Measurements from ENCODE around the gene CSRNP3. TPM values are rescaled to one million over a fixed set of nuclear protein-coding genes. Genes with fewer than 3 reads are reported as not detected.
"Not testable (repeated sequence)": the region's sequence is repeated elsewhere in the genome, so short reads cannot be mapped to it uniquely, and the experiment has no call there.

Gene CSRNP3
- total and polyA plus RNA-seq, 9 donors: 5.9 to 15.6 (median 12.4) TPM

- Histone ChIP-seq H3K4me1 (ENCODE audit: control insufficient read depth, insufficient read depth, low read length) (no peaks in the 10 kb centered on the region), H3K27ac (ENCODE audit: low read length) (no peak overlapping the region), H3K9me3 (replicated peaks; ENCODE audit: control insufficient read depth, low read depth, low read length) (no peaks in the 10 kb centered on the region), H3K4me3 (ENCODE audit: low read length) (no peak overlapping the region), H3K27me3 (ENCODE audit: control insufficient read depth, insufficient read depth, low read length) (no peaks in the 10 kb centered on the region), H3K36me3 (ENCODE audit: control insufficient read depth, insufficient read depth, low read length) (no peaks in the 10 kb centered on the region)
- WGBS (ENCODE audit: insufficient coverage): 63% methylated on average over 2 of the region's 3 CpGs
- DNase-seq: no peak
Measured at GRCh38 chr2:165582409-165582808, 112.9 kb downstream of the CSRNP3 start.

GRCh38 chr2:165582863-165583506 lies 113.5 kb downstream of the CSRNP3 start:
- DNase-seq: peak; percentile 25
- no CpG with 5 or more reads among the region's 1 CpG for WGBS (ENCODE audit: insufficient coverage)
- Histone ChIP-seq H3K36me3 (ENCODE audit: control insufficient read depth, insufficient read depth, low read length) (no peaks in the 10 kb centered on the region), H3K27me3 (ENCODE audit: control insufficient read depth, insufficient read depth, low read length) (no peaks in the 10 kb centered on the region), H3K9me3 (replicated peaks; ENCODE audit: control insufficient read depth, low read depth, low read length) (no peaks in the 10 kb centered on the region), H3K27ac (ENCODE audit: low read length) (no peak overlapping the region), H3K4me3 (ENCODE audit: low read length) (no peak overlapping the region), H3K4me1 (ENCODE audit: control insufficient read depth, insufficient read depth, low read length) (no peaks in the 10 kb centered on the region)

- Histone ChIP-seq H3K4me3 (ENCODE audit: low read length) (no peak overlapping the region), H3K27me3 (ENCODE audit: control insufficient read depth, insufficient read depth, low read length) (no peaks in the 10 kb centered on the region), H3K4me1 (ENCODE audit: control insufficient read depth, insufficient read depth, low read length) (no peaks in the 10 kb centered on the region), H3K36me3 (ENCODE audit: control insufficient read depth, insufficient read depth, low read length) (no peaks in the 10 kb centered on the region), H3K27ac (ENCODE audit: low read length) (no peak overlapping the region), H3K9me3 (replicated peaks; ENCODE audit: control insufficient read depth, low read depth, low read length) (no peaks in the 10 kb centered on the region)
- DNase-seq: no peak
- 67% methylated on average over 1 of the region's 3 CpGs for WGBS (ENCODE audit: insufficient coverage)
Measured at GRCh38 chr2:165584126-165584654, 114.7 kb downstream of the CSRNP3 start.

GRCh38 chr2:165586019-165586418 lies 116.5 kb downstream of the CSRNP3 start:
- no peak overlapping the region for H3K27ac ChIP-seq (ENCODE audit: low read length)
- no peaks in the 10 kb centered on the region for H3K4me1 ChIP-seq (ENCODE audit: control insufficient read depth, insufficient read depth, low read length)
- H3K27me3 ChIP-seq (ENCODE audit: control insufficient read depth, insufficient read depth, low read length): no peaks in the 10 kb centered on the region
- H3K36me3 ChIP-seq (ENCODE audit: control insufficient read depth, insufficient read depth, low read length): no peaks in the 10 kb centered on the region
- H3K4me3 ChIP-seq (ENCODE audit: low read length): no peak overlapping the region
- WGBS (ENCODE audit: insufficient coverage): 71% methylated on average over 1 of the region's 3 CpGs
- DNase-seq: no peak
- H3K9me3 ChIP-seq (replicated peaks; ENCODE audit: control insufficient read depth, low read depth, low read length): no peaks in the 10 kb centered on the region

- Histone ChIP-seq H3K4me1 (ENCODE audit: control insufficient read depth, insufficient read depth, low read length) (no peaks in the 10 kb centered on the region), H3K36me3 (ENCODE audit: control insufficient read depth, insufficient read depth, low read length) (no peaks in the 10 kb centered on the region), H3K27me3 (ENCODE audit: control insufficient read depth, insufficient read depth, low read length) (no peaks in the 10 kb centered on the region), H3K27ac (ENCODE audit: low read length) (no peak overlapping the region), H3K4me3 (ENCODE audit: low read length) (no peak overlapping the region), H3K9me3 (replicated peaks; ENCODE audit: control insufficient read depth, low read depth, low read length) (peaks cover 2% of the 10 kb centered on the region)
- WGBS (ENCODE audit: insufficient coverage): 52% methylated on average over 2 of the region's 4 CpGs
- no peak for DNase-seq
Measured at GRCh38 chr2:165587335-165587938, 117.9 kb downstream of the CSRNP3 start.

- not testable (repeated sequence) for H3K4me1 ChIP-seq (ENCODE audit: control insufficient read depth, insufficient read depth, low read length); H3K9me3 ChIP-seq (replicated peaks; ENCODE audit: control insufficient read depth, low read depth, low read length); H3K27ac ChIP-seq (ENCODE audit: low read length); H3K27me3 ChIP-seq (ENCODE audit: control insufficient read depth, insufficient read depth, low read length); H3K4me3 ChIP-seq (ENCODE audit: low read length); H3K36me3 ChIP-seq (ENCODE audit: control insufficient read depth, insufficient read depth, low read length); DNase-seq
Measured at GRCh38 chr2:165590999-165591398, 121.5 kb downstream of the CSRNP3 start.

- Histone ChIP-seq H3K27me3 (ENCODE audit: control insufficient read depth, insufficient read depth, low read length) (no peaks in the 10 kb centered on the region), H3K9me3 (replicated peaks; ENCODE audit: control insufficient read depth, low read depth, low read length) (peaks cover 2% of the 10 kb centered on the region), H3K27ac (ENCODE audit: low read length) (no peak overlapping the region), H3K4me1 (ENCODE audit: control insufficient read depth, insufficient read depth, low read length) (no peaks in the 10 kb centered on the region), H3K36me3 (ENCODE audit: control insufficient read depth, insufficient read depth, low read length) (peaks cover 7% of the 10 kb centered on the region), H3K4me3 (ENCODE audit: low read length) (no peak overlapping the region)
- no CpG with 5 or more reads among the region's 3 CpGs for WGBS (ENCODE audit: insufficient coverage)
- DNase-seq: no peak
Measured at GRCh38 chr2:165593081-165593480, 123.6 kb downstream of the CSRNP3 start.

GRCh38 chr2:165594231-165594934 lies 124.9 kb downstream of the CSRNP3 start:
- Histone ChIP-seq H3K9me3 (replicated peaks; ENCODE audit: control insufficient read depth, low read depth, low read length) (peaks cover 2% of the 10 kb centered on the region), H3K4me1 (ENCODE audit: control insufficient read depth, insufficient read depth, low read length) (no peaks in the 10 kb centered on the region), H3K27me3 (ENCODE audit: control insufficient read depth, insufficient read depth, low read length) (no peaks in the 10 kb centered on the region), H3K36me3 (ENCODE audit: control insufficient read depth, insufficient read depth, low read length) (peaks cover 7% of the 10 kb centered on the region), H3K4me3 (ENCODE audit: low read length) (no peak overlapping the region), H3K27ac (ENCODE audit: low read length) (no peak overlapping the region)
- WGBS (ENCODE audit: insufficient coverage): no CpG with 5 or more reads among the region's 1 CpG
- DNase-seq: no peak

GRCh38 chr2:165594935-165595255 lies 125.4 kb downstream of the CSRNP3 start:
- Histone ChIP-seq H3K27ac (ENCODE audit: low read length) (no peak overlapping the region), H3K9me3 (replicated peaks; ENCODE audit: control insufficient read depth, low read depth, low read length) (peaks cover 2% of the 10 kb centered on the region), H3K4me1 (ENCODE audit: control insufficient read depth, insufficient read depth, low read length) (no peaks in the 10 kb centered on the region), H3K27me3 (ENCODE audit: control insufficient read depth, insufficient read depth, low read length) (no peaks in the 10 kb centered on the region), H3K36me3 (ENCODE audit: control insufficient read depth, insufficient read depth, low read length) (peaks cover 7% of the 10 kb centered on the region), H3K4me3 (ENCODE audit: low read length) (no peak overlapping the region)
- peak; percentile 42 for DNase-seq
- WGBS (ENCODE audit: insufficient coverage): 20% methylated on average over 1 of the region's 6 CpGs

- H3K27ac ChIP-seq (ENCODE audit: low read length): no peak overlapping the region
- H3K9me3 ChIP-seq (replicated peaks; ENCODE audit: control insufficient read depth, low read depth, low read length): no peaks in the 10 kb centered on the region
- H3K27me3 ChIP-seq (ENCODE audit: control insufficient read depth, insufficient read depth, low read length): no peaks in the 10 kb centered on the region
- H3K4me1 ChIP-seq (ENCODE audit: control insufficient read depth, insufficient read depth, low read length): no peaks in the 10 kb centered on the region
- peaks cover 7% of the 10 kb centered on the region for H3K36me3 ChIP-seq (ENCODE audit: control insufficient read depth, insufficient read depth, low read length)
- no CpG with 5 or more reads among the region's 3 CpGs for WGBS (ENCODE audit: insufficient coverage)
- DNase-seq: no peak
- no peak overlapping the region for H3K4me3 ChIP-seq (ENCODE audit: low read length)
Measured at GRCh38 chr2:165596788-165597187, 127.3 kb downstream of the CSRNP3 start.

Data from muscle of leg (tissue), 11 donors.